ENCODE data around the gene PIGM. TPM values are rescaled to one million over a fixed set of nuclear protein-coding genes. Genes with fewer than 3 reads are reported as not detected.

PIGM gene
- total RNA-seq, 1 donor from 2014 or later: 7.9 TPM

GRCh38 chr1:159989581-159989980 lies 42.2 kb downstream of the PIGM start:
- DNase-seq (ENCODE audit: low spot score): peak; percentile 64

GRCh38 chr1:159988006-159988405 lies 43.8 kb downstream of the PIGM start:
- no peak for DNase-seq (ENCODE audit: low spot score)

GRCh38 chr1:159987186-159987585 lies 44.6 kb downstream of the PIGM start:
- DNase-seq (ENCODE audit: low spot score): no peak

GRCh38 chr1:159986531-159986930 lies 45.3 kb downstream of the PIGM start:
- DNase-seq (ENCODE audit: low spot score): no peak

GRCh38 chr1:159986093-159986492 lies 45.7 kb downstream of the PIGM start:
- no peak for DNase-seq (ENCODE audit: low spot score)

GRCh38 chr1:159985473-159985872 lies 46.3 kb downstream of the PIGM start:
- no peak for DNase-seq (ENCODE audit: low spot score)

GRCh38 chr1:159983681-159984080 lies 48.1 kb downstream of the PIGM start:
- DNase-seq (ENCODE audit: low spot score): no peak

- DNase-seq (ENCODE audit: low spot score): no peak
Measured at GRCh38 chr1:159982280-159982679, 49.5 kb downstream of the PIGM start.

GRCh38 chr1:159981351-159982055 lies 50.3 kb downstream of the PIGM start:
- no peak for DNase-seq (ENCODE audit: low spot score)

GRCh38 chr1:159980786-159981185 lies 51.0 kb downstream of the PIGM start:
- DNase-seq (ENCODE audit: low spot score): no peak

GRCh38 chr1:159980076-159980475 lies 51.7 kb downstream of the PIGM start:
- DNase-seq (ENCODE audit: low spot score): no peak

GRCh38 chr1:159979257-159979656 lies 52.5 kb downstream of the PIGM start:
- peak; percentile 83 for DNase-seq (ENCODE audit: low spot score)

GRCh38 chr1:159978107-159978398 lies 53.7 kb downstream of the PIGM start:
- DNase-seq (ENCODE audit: low spot score): no peak

- no peak for DNase-seq (ENCODE audit: low spot score)
Measured at GRCh38 chr1:159977364-159978106, 54.3 kb downstream of the PIGM start.

Other genes with a start within 250 kb of the PIGM start
- gene FCRL6, start 229.6 kb downstream of the PIGM start, total RNA-seq (ENCODE audit: insufficient read depth, low replicate concordance): 14.7 TPM
- 4.3 TPM for gene SLAMF8, start 205.1 kb downstream of the PIGM start, total RNA-seq (ENCODE audit: insufficient read depth, low replicate concordance)
- gene VSIG8, start 169.3 kb downstream of the PIGM start, total RNA-seq (ENCODE audit: insufficient read depth, low replicate concordance): not detected
- 13.2 TPM for gene CFAP45, start 131.8 kb downstream of the PIGM start, total RNA-seq (ENCODE audit: insufficient read depth, low replicate concordance)
- 60.7 TPM for gene TAGLN2, start 106.5 kb downstream of the PIGM start, total RNA-seq (ENCODE audit: insufficient read depth, low replicate concordance)
- 3.4 TPM for gene IGSF9, start 86.4 kb downstream of the PIGM start, total RNA-seq (ENCODE audit: insufficient read depth, low replicate concordance)
- gene SLAMF9, start 77.8 kb downstream of the PIGM start, total RNA-seq (ENCODE audit: insufficient read depth, low replicate concordance): 1.9 TPM
- 4.6 TPM for gene KCNJ10, start 38.2 kb upstream of the PIGM start, total RNA-seq (ENCODE audit: insufficient read depth, low replicate concordance)
- not detected for gene KCNJ9, start 49.5 kb upstream of the PIGM start, total RNA-seq (ENCODE audit: insufficient read depth, low replicate concordance)
- gene IGSF8, start 66.6 kb upstream of the PIGM start, total RNA-seq (ENCODE audit: insufficient read depth, low replicate concordance): 8.2 TPM
- 11.1 TPM for gene ATP1A2, start 83.8 kb upstream of the PIGM start, total RNA-seq (ENCODE audit: insufficient read depth, low replicate concordance)
- 0.96 TPM for gene ATP1A4, start 119.6 kb upstream of the PIGM start, total RNA-seq (ENCODE audit: insufficient read depth, low replicate concordance)
- gene CASQ1, start 158.6 kb upstream of the PIGM start, total RNA-seq (ENCODE audit: insufficient read depth, low replicate concordance): not detected
- gene PEA15, start 173.4 kb upstream of the PIGM start, total RNA-seq (ENCODE audit: insufficient read depth, low replicate concordance): 55.6 TPM
- gene DCAF8, start 230.6 kb upstream of the PIGM start, total RNA-seq (ENCODE audit: insufficient read depth, low replicate concordance): 109 TPM